Suppressor macrophage treated with lipopolysaccharide for 4 hours (primary cell): Measurements from ENCODE around the gene MRPS30.
"Not testable (repeated sequence)": the region's sequence is repeated elsewhere in the genome, so short reads cannot be mapped to it uniquely, and the experiment has no call there.

Source experiments
- DNase-seq: peaks from one replicate; pipeline ENCODE4 v3.0.0-alpha.2; 2020

MRPS30 gene

GRCh38 chr5:44821164-44821563 is 12.4 kb downstream of the MRPS30 start:
- DNase-seq = no peak

- DNase-seq = not testable (repeated sequence)
These were observed 15.9 kb downstream of the MRPS30 start for GRCh38 chr5:44824662-44825061.

- no peak for DNase-seq
These were observed 18.9 kb downstream of the MRPS30 start for GRCh38 chr5:44827681-44828080.

- no peak for DNase-seq
These were observed 20.0 kb downstream of the MRPS30 start for GRCh38 chr5:44828719-44829118.

- no peak for DNase-seq
These were observed 22.2 kb downstream of the MRPS30 start for GRCh38 chr5:44830951-44831350.

GRCh38 chr5:44833249-44833648 is 24.5 kb downstream of the MRPS30 start:
- DNase-seq = no peak

GRCh38 chr5:44835693-44836092 is 26.9 kb downstream of the MRPS30 start:
- no peak for DNase-seq

- DNase-seq = no peak
These were observed 30.4 kb downstream of the MRPS30 start for GRCh38 chr5:44839018-44839681.

- no peak for DNase-seq
These were observed 33.9 kb downstream of the MRPS30 start for GRCh38 chr5:44842496-44843282.

- DNase-seq = no peak
These were observed 36.0 kb downstream of the MRPS30 start for GRCh38 chr5:44844744-44845143.

- no peak for DNase-seq
These were observed 37.0 kb downstream of the MRPS30 start for GRCh38 chr5:44845777-44846176.

GRCh38 chr5:44847206-44847852 is 38.6 kb downstream of the MRPS30 start:
- DNase-seq = no peak

GRCh38 chr5:44860267-44860666 is 51.5 kb downstream of the MRPS30 start:
- DNase-seq = no peak

- DNase-seq = no peak
These were observed 54.1 kb downstream of the MRPS30 start for GRCh38 chr5:44862808-44863207.
